Adrenal gland (tissue), 5 donors: ENCODE measurements around the gene STAT4.

ENCODE experiments used
- CTCF ChIP-seq, 6 experiments: fragments of 450-650 bp in 4 of 6; fragments of 200-600 bp in 2 of 6; sonication (generic) in 1 of 6; IDR thresholded peaks; 1 replicate in 5 of 6; 2 replicates in 1 of 6; pipeline versions ENCODE4 v1.5.1 to v1.8.0; 2016 to 2021; ENCODE audit warnings: antibody characterized with exemption in 6 of 6, mild to moderate bottlenecking in 2 of 6, moderate library complexity in 1 of 6
- POLR2A ChIP-seq, 2 donors: fragments of 450-650 bp; IDR thresholded peaks; one replicate each; pipeline ENCODE4 v1.6.1; 2017; ENCODE audit warnings: antibody characterized with exemption in 2 of 2, mild to moderate bottlenecking in 2 of 2, moderate library complexity in 1 of 2
- donor health status: DM: no; HTN: no; CAD: no.

DNA sequence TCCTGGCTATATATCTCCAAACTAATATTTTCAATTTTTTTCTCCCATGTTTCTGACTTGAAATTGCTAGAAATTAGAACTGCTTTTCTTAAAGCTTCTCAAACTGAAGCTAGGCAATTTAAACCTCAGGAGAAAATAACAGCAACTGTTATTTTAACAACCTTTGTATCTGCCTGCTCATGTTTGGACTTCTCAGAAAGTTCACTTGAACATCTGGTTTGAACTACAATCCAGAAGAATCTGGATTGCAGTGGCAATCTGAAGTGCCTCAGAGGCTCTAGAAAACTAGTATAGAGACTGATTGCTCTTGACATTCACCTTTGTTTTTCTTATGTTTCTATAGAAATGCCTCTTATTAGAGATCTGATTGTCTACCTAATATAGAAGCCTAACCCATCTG is 64.1 kb downstream of the STAT4 start:
- no peak for TF ChIP-seq POLR2A (IDR thresholded peaks at IDR 0.05)
- TF ChIP-seq CTCF (IDR thresholded peaks at IDR 0.05), result no peak
